CD4-positive, alpha-beta T cell treated with Interleukin-1 beta for 1 hour (primary cell): Measurements from ENCODE around the gene PCDHGB6.
"Not testable (repeated sequence)": the region's sequence is repeated elsewhere in the genome, so short reads cannot be mapped to it uniquely, and the experiment has no call there.

Experiments used
- DNase-seq, 2 donors: peaks; one replicate each; pipeline ENCODE4 v3.0.0-alpha.2; 2020 to 2022

PCDHGB6 gene

DNA sequence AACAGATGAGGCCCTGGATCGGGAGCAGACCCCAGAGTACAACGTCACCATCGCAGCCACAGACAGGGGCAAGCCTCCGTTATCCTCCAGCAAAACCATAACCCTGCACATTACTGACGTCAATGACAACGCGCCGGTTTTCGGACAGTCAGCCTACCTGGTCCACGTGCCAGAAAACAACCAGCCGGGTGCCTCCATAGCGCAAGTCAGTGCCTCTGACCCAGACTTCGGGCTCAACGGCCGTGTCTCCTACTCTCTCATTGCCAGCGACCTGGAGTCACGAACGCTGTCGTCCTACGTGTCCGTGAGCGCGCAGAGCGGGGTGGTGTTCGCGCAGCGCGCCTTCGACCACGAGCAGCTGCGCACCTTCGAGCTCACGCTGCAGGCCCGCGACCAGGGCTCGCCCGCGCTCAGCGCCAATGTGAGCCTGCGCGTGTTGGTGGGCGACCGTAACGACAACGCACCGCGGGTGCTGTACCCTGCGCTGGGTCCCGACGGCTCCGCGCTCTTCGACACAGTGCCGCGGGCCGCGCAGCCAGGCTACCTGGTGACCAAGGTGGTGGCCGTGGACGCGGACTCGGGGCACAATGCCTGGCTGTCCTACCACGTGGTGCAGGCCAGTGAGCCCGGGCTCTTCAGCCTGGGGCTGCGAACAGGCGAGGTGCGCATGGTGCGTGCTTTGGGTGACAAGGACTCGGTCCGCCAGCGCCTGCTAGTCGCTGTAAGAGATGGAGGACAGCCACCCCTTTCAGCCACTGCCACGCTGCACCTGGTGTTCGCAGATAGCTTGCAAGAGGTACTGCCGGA, 11.5 kb downstream of the PCDHGB6 start:
- DNase-seq: no peak

DNA sequence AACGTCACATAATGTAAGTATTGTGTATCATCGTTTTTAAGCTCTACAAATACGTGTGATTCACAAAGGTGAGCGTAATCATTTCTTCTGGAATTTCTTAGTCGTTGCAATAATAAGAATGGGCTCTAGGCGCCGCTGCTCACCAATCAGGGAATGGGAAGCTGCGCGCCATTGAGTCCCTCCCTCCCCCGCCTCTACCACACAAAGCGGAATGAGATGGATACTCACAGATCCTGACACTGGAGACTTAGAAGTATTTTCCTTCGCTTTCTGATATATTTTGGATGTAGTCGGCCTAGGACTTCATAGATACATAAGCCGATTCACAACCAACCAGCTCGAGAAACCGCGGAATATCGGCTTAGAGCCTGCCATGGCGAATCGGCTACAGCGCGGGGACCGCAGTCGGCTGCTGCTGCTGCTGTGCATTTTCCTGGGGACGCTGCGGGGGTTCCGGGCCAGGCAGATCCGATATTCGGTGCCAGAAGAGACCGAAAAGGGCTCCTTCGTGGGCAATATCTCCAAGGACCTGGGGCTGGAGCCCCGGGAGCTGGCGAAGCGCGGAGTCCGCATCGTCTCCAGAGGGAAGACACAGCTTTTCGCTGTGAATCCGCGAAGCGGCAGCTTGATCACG, 13.2 kb downstream of the PCDHGB6 start, which contains the start of gene PCDHGA11:
Gene PCDHGA11, plus strand, starts transcription at position 197 of the 634 bp plus-strand sequence. Its CDS starts 177 bp downstream, at position 374.
- DNase-seq: peak; percentile 39 to 46

DNA sequence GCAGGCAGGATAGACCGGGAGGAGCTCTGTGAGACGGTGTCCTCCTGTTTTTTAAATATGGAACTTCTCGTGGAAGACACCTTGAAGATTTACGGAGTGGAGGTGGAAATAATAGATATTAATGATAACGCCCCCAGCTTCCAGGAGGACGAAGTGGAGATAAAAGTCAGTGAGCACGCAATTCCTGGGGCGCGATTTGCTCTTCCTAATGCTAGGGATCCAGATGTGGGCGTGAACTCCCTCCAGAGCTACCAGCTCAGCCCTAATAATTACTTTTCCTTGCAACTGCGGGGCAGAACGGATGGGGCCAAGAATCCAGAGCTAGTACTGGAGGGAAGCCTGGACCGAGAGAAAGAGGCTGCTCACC, 13.7 kb downstream of the PCDHGB6 start:
- no peak for DNase-seq

DNA sequence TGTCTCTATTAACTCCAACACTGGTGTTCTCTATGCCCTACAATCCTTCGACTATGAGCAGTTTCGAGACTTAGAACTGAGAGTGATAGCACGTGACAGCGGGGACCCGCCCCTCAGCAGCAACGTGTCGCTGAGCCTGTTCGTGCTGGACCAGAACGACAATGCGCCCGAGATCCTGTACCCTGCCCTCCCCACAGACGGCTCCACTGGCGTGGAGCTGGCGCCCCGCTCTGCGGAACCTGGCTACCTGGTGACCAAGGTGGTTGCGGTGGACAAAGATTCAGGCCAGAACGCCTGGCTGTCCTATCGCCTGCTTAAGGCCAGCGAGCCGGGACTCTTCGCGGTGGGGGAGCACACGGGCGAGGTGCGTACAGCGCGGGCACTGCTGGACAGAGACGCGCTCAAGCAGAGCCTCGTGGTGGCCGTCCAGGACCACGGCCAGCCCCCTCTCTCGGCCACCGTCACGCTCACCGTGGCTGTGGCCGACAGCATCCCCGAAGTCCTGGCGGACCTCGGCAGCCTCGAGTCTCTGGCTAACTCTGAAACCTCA, 15.0 kb downstream of the PCDHGB6 start:
- no peak for DNase-seq

DNA sequence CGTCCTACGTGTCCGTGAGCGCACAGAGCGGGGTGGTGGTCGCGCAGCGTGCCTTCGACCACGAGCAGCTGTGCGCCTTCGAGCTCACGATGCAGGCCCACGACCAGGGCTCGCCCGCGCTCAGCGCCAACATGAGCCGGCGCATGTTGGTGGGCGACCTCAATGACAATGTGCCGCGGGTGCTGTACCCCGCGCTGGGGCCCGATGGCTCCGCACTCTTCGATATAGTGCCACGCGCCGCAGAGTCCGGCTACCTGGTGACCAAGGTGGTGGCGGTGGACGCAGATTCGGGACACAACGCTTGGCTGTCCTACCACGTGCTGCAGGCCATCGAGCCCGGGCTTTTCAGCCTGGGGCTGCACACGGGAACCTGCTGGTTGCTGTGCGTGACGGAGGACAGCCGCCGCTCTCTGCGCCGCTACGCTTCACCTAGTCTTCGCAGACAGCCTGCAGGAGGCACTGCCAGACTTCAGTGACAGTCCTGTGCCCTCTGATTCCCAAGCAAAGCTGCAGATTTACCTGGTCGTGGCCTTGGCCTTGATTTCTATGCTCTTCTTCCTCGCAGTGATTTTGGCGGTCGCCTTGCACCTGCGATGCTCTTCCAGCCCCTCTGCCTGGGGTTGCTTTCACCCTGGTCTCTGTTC, 20.1 kb downstream of the PCDHGB6 start:
- DNase-seq: no peak

DNA sequence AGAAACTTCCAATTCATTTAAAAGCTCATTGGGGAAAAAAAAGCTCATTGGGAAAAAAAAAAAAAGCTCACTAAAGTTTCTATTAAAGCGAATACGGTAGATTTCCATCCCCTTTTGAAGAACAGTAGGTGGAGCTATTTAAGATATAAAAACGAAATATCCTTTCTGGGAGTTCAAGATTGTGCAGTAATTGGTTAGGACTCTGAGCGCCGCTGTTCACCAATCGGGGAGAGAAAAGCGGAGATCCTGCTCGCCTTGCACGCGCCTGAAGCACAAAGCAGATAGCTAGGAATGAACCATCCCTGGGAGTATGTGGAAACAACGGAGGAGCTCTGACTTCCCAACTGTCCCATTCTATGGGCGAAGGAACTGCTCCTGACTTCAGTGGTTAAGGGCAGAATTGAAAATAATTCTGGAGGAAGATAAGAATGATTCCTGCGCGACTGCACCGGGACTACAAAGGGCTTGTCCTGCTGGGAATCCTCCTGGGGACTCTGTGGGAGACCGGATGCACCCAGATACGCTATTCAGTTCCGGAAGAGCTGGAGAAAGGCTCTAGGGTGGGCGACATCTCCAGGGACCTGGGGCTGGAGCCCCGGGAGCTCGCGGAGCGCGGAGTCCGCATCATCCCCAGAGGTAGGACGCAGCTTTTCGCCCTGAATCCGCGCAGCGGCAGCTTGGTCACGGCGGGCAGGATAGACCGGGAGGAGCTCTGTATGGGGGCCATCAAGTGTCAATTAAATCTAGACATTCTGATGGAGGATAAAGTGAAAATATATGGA, 22.7 kb downstream of the PCDHGB6 start, which contains the start of gene PCDHGA12:
Gene PCDHGA12, plus strand, starts transcription at position 176 of the 782 bp plus-strand sequence. Its CDS starts 253 bp downstream, at position 429.
- DNase-seq: peak; percentile 30 to 32

DNA sequence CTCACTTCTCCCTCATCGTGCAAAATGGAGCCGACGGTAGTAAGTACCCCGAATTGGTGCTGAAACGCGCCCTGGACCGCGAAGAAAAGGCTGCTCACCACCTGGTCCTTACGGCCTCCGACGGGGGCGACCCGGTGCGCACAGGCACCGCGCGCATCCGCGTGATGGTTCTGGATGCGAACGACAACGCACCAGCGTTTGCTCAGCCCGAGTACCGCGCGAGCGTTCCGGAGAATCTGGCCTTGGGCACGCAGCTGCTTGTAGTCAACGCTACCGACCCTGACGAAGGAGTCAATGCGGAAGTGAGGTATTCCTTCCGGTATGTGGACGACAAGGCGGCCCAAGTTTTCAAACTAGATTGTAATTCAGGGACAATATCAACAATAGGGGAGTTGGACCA, 23.5 kb downstream of the PCDHGB6 start:
- DNase-seq: no peak

DNA sequence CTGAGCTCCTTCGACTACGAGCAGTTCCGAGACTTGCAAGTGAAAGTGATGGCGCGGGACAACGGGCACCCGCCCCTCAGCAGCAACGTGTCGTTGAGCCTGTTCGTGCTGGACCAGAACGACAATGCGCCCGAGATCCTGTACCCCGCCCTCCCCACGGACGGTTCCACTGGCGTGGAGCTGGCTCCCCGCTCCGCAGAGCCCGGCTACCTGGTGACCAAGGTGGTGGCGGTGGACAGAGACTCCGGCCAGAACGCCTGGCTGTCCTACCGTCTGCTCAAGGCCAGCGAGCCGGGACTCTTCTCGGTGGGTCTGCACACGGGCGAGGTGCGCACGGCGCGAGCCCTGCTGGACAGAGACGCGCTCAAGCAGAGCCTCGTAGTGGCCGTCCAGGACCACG, 24.5 kb downstream of the PCDHGB6 start:
- DNase-seq: not testable (repeated sequence)

DNA sequence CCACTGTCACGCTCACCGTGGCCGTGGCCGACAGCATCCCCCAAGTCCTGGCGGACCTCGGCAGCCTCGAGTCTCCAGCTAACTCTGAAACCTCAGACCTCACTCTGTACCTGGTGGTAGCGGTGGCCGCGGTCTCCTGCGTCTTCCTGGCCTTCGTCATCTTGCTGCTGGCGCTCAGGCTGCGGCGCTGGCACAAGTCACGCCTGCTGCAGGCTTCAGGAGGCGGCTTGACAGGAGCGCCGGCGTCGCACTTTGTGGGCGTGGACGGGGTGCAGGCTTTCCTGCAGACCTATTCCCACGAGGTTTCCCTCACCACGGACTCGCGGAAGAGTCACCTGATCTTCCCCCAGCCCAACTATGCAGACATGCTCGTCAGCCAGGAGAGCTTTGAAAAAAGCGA, 24.9 kb downstream of the PCDHGB6 start:
- DNase-seq: not testable (repeated sequence)

DNA sequence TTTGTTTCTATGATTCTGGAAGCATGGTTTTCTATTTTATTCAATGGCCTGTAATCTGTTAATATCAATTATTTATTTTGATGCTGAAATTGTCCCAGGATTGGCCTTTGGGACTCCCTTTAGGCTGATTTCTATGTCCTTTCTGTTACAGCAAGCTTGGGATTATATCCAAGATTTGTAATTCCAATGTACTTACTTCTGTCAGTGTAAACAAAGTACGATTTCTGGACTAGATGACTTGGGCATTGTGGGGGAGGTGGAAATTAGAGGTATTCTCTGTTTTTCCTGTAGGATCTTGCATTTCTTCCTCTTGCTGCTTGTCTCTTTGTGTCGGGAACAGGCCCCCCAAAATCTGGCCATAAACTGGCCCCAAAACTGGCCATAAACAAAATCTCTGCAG, 26.2 kb downstream of the PCDHGB6 start:
- DNase-seq: no peak

DNA sequence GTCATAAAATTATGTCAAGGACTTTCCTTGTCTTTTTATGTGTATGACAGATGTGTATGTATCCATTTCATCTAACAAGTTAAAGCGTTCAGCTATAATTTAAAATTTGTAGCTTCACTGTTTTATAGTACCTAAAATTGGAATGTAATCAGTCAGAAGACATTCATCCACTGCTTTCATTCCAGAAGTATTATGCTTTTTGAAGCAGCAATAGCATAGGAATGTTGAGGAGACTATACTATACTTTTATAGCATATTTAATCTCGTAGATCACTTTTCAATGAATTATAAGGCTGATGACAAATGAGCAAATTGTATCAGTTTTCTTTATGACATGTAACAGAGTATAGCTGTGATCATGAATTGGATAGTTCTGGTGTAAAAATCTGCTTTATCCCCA, 29.4 kb downstream of the PCDHGB6 start:
- DNase-seq: no peak

DNA sequence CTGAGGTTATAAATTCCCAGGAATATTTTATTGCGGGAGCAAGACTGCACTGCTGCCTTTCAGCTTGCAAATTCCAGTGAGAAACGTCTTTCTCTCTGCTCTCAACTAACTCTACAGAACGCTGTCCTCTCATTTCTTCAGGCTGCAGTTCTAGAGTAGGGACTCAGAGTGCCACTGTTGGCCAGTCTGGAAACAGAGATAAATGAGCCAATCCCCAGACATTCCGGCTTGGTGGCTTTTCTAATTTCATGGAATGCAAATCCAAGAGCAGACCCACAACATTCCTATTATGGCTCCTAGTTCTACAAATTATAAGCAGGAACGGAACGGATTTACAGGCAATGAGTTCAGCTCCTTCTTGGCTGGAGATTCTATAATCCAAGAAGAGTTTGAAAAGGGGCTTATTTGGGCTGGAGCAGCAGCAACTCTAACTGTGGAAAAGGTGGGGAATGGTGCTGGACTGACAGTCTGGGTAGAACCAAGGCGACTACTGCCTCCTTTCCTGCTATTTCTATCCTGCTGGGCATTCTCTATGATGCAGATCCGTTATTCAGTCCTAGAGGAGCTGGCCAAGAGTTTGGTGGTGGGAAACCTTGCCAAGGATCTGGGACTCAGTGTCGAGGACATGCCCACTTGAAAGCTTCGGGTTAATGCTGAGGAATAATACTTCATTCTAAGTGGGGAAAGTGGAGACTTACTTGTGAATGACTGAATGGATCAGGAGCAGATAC, 31.8 kb downstream of the PCDHGB6 start:
- DNase-seq: no peak

DNA sequence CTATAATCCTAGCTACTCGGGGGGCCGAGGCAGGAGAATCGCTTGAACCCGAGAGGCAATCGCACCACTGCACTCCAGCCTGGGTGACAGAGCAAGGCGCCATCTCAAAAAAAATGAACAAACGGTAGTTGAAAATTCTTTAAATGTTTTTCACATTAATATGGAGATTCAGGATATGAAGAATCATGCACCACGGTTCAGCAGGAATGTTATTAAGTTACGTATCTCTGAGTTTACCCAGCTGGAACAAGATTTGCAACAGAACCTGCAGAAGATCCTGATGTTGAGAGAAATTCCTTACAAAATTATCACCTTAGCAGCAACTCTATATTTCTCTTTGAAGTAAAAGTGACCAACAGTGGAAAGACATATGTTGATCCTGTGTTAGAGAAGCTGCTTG, 32.5 kb downstream of the PCDHGB6 start:
- DNase-seq: no peak

DNA sequence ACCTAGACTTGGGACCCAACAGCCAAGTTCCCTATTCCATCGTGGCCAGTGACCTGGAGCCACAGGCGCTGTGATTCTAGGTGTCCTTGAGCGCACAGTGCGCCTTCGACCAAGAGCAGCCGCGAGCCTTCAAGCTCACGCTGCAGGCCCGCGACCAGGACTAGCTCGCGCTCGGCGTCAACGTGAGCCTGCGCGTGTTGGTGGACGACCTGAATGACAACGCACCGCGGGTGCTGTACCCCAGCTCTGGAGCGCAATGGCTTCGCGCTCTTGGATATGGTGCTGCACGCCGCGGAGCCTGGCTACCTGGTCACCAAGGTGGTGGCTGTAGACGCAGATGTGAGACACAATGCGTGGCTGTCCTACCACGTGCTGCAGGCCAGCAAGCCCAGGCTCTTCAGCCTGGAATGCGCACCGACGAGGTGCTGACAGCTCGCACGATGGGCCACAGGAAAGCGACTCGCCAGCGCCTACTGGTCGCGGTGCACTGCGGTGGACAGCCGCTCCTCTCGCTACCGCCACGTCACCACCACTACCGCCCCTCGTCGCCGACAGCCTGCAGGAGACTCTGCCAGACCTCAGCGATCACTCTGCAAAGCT, 33.9 kb downstream of the PCDHGB6 start:
- DNase-seq: no peak
